Neuronal stem cell (in vitro differentiated cells): ENCODE data around the gene ARHGEF37.

Source experiments
- DNase-seq: peaks from one replicate; pipeline ENCODE4 v3.0.0-alpha.2; 2013; ENCODE audit warnings: low spot score
- H2AFZ ChIP-seq: one replicate; pipeline ENCODE4 v1.6.1; 2013; ENCODE audit warnings: mild to moderate bottlenecking, low read length, inconsistent platforms
- H2AK5ac ChIP-seq: 2 replicates; pipeline ENCODE4 v1.6.1; 2013; ENCODE audit warnings: low read depth, mild to moderate bottlenecking, inconsistent platforms, low read length, moderate library complexity, mixed read lengths
- H2BK120ac ChIP-seq: 2 replicates; pipeline ENCODE4 v1.6.1; 2013; ENCODE audit warnings: low read depth, mild to moderate bottlenecking, inconsistent platforms, low read length, moderate library complexity, mixed read lengths
- H2BK12ac ChIP-seq: one replicate; pipeline ENCODE4 v1.6.1; 2013; ENCODE audit warnings: low read length, inconsistent platforms
- H2BK15ac ChIP-seq: 2 replicates; pipeline ENCODE4 v1.6.1; 2013; ENCODE audit warnings: mild to moderate bottlenecking, low read length, inconsistent platforms, mixed read lengths
- H2BK5ac ChIP-seq: one replicate; pipeline ENCODE4 v1.6.1; 2013; ENCODE audit warnings: inconsistent platforms, mild to moderate bottlenecking, low read length, moderate library complexity
- H3K14ac ChIP-seq: one replicate; pipeline ENCODE4 v1.6.1; 2013; ENCODE audit warnings: low read length, inconsistent platforms
- H3K18ac ChIP-seq: 2 replicates; pipeline ENCODE4 v1.6.1; 2013; ENCODE audit warnings: low read length, inconsistent platforms
- H3K23ac ChIP-seq: 2 replicates; pipeline ENCODE4 v1.6.1; 2013; ENCODE audit warnings: low read depth, mild to moderate bottlenecking, mixed read lengths, low read length, inconsistent platforms; ENCODE audit not compliant: poor library complexity
- H3K27ac ChIP-seq: replicated peaks from 3 replicates; pipeline ENCODE4 v1.5.1; 2013; ENCODE audit warnings: low read length, inconsistent platforms
- H3K27me3 ChIP-seq, 3 experiments: 2 replicates each; pipeline ENCODE4 v1.6.1; 2013; ENCODE audit warnings: low read length in 3 of 3, mild to moderate bottlenecking in 2 of 3, inconsistent platforms in 1 of 3, low read depth in 1 of 3, mixed read lengths in 1 of 3, moderate library complexity in 1 of 3; ENCODE audit not compliant: control insufficient read depth in 3 of 3, insufficient read depth in 3 of 3
- H3K36me3 ChIP-seq, 2 donors: replicated peaks in 1 of 2; 2 replicates each; pipeline ENCODE4 v1.6.1; 2013; ENCODE audit warnings: low read length in 2 of 2; ENCODE audit not compliant: control insufficient read depth in 2 of 2, insufficient read depth in 2 of 2
- H3K4ac ChIP-seq: 2 replicates; pipeline ENCODE4 v1.6.1; 2013; ENCODE audit warnings: inconsistent platforms, mild to moderate bottlenecking, low read length, moderate library complexity
- H3K4me1 ChIP-seq, 2 donors: 1 replicate in 1 of 2; 2 replicates in 1 of 2; pipeline ENCODE4 v1.6.1; 2013; ENCODE audit warnings: low read length in 2 of 2, low read depth in 1 of 2; ENCODE audit not compliant: control insufficient read depth in 2 of 2, insufficient read depth in 1 of 2
- H3K4me2 ChIP-seq: one replicate; pipeline ENCODE4 v1.6.1; 2013; ENCODE audit warnings: mild to moderate bottlenecking, low read length, inconsistent platforms; ENCODE audit not compliant: insufficient read depth, poor library complexity, severe bottlenecking
- H3K4me3 ChIP-seq, 2 donors: 2 replicates each; pipeline ENCODE4 v1.5.1; 2013; ENCODE audit warnings: low read length in 2 of 2, mild to moderate bottlenecking in 2 of 2, inconsistent platforms in 1 of 2, moderate library complexity in 1 of 2
- H3K79me1 ChIP-seq: one replicate; pipeline ENCODE4 v1.6.1; 2013; ENCODE audit warnings: low read depth, mild to moderate bottlenecking, inconsistent platforms, low read length, moderate library complexity
- H3K9ac ChIP-seq: one replicate; pipeline ENCODE4 v1.6.1; 2013; ENCODE audit warnings: mild to moderate bottlenecking, low read depth, low read length, inconsistent platforms; ENCODE audit not compliant: poor library complexity
- H3K9me3 ChIP-seq, 2 donors: replicated peaks in 1 of 2; 2 replicates each; pipeline versions ENCODE3 to v1.6.1; 2013; ENCODE audit warnings: low read length in 2 of 2, mild to moderate bottlenecking in 2 of 2, inconsistent platforms in 1 of 2, low read depth in 1 of 2, mixed read lengths in 1 of 2, moderate library complexity in 1 of 2; ENCODE audit not compliant: control insufficient read depth in 2 of 2, insufficient read depth in 1 of 2
- H4K8ac ChIP-seq: one replicate; pipeline ENCODE4 v1.6.1; 2013; ENCODE audit warnings: low read depth, mild to moderate bottlenecking, inconsistent platforms, low read length, moderate library complexity
- H4K91ac ChIP-seq: one replicate; pipeline ENCODE4 v1.6.1; 2013; ENCODE audit warnings: low read length, low read depth, mild to moderate bottlenecking, inconsistent platforms; ENCODE audit not compliant: poor library complexity
- WGBS, 2 donors: extraction: QIAGEN DNeasy Blood & Tissue Kit; methylation state at CpG; one replicate each; pipeline ENCODE4 v1.1.7; 2013; ENCODE audit warnings: missing lambda C conversion rate in 2 of 2, mixed read lengths in 1 of 2; ENCODE audit not compliant: insufficient read length in 2 of 2, insufficient replicate concordance in 1 of 2; ENCODE audit errors: extremely low coverage in 2 of 2; 5-methylcytosine and 5-hydroxymethylcytosine counted together

ARHGEF37 gene

DNA sequence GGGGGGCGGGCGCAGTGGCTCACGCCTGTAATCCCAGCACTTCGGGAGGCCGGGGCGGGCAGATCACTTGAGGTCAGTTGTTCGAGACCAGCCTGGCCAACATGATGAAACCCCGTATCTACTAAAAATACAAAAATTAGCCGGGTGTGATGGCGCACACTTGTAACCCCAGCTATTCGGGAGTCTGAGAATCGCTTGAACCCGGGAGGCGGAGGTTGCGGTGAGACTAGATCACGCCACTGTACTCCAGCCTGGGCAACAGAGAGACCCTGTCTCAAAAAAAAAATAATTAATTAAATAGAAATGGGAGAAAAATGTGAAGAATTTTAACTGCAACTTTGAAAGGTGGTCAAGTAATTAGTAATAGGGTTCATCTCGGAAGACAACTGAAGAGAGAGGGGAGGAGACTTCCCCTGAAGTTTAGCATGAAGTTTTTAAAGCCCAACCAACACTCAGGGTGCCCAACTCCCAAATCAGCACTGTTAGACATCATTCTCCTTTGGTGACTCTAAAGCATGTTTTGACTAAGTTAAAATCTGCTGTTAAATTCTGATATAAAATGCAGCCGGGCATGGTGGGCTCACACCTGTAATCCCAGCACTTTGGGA lies 28.6 kb upstream of the ARHGEF37 start:
- no peaks in the 10 kb centered on the region for H3K4me1 ChIP-seq
- H3K9ac ChIP-seq = no peak overlapping the region
- no CpG with 5 or more reads among the region's 18 CpGs for WGBS, 2 donors
- no peak overlapping the region for H2AFZ ChIP-seq
- no peaks in the 10 kb centered on the region for H3K27me3 ChIP-seq
- H3K9me3 ChIP-seq = no peaks in the 10 kb centered on the region
- no peak overlapping the region for H4K8ac ChIP-seq
- H3K14ac ChIP-seq = no peak overlapping the region
- H2AK5ac ChIP-seq = no peak overlapping the region
- DNase-seq = no peak
- no peak overlapping the region for H2BK5ac ChIP-seq
- no peak overlapping the region for H3K23ac ChIP-seq
- no peak overlapping the region for H3K4me2 ChIP-seq
- no peak overlapping the region for H2BK15ac ChIP-seq
- H2BK120ac ChIP-seq = no peak overlapping the region
- H3K36me3 ChIP-seq = peaks cover 0 to 26% of the 10 kb centered on the region in 2 donors
- H3K27ac ChIP-seq = no peak overlapping the region
- H2BK12ac ChIP-seq = no peak overlapping the region
- H3K79me1 ChIP-seq = peaks cover 3% of the 10 kb centered on the region
- H3K4ac ChIP-seq = no peak overlapping the region
- H3K18ac ChIP-seq = no peak overlapping the region
- no peak overlapping the region for H3K4me3 ChIP-seq
- no peak overlapping the region for H4K91ac ChIP-seq

DNA sequence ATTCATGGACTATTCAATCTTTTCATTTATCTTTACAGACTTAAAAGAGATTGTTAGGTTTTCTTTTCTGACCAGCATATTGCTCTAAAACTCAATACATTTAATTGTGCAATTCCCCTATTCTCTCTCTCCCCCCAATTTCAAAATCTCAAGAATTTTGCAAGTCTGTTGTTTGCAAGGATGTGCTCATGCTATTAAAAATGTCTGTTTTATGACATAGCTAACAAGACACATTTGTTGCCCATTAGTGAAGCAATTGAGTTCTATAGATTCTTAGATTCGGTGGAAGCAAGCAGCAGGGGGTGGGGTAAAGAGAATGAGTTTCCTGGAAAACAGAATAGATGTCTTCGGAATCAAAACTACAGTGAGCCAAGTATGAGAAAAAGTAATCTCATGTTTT lies 21.6 kb upstream of the ARHGEF37 start:
- Histone ChIP-seq H3K79me1 (no peaks in the 10 kb centered on the region), H2AK5ac (no peak overlapping the region), H2BK120ac (no peak overlapping the region), H4K91ac (no peak overlapping the region), H3K27ac (no peak overlapping the region), H3K18ac (no peak overlapping the region), H2BK15ac (no peak overlapping the region), H3K9me3 (no peaks in the 10 kb centered on the region), H3K4me3 (no peak overlapping the region), H3K4me1 (peaks cover 7 to 15% of the 10 kb centered on the region in 2 donors), H4K8ac (no peak overlapping the region), H3K27me3 (no peaks in the 10 kb centered on the region), H2AFZ (no peak overlapping the region), H2BK12ac (no peak overlapping the region), H3K36me3 (no peaks in the 10 kb centered on the region), H3K9ac (no peak overlapping the region), H3K4ac (no peak overlapping the region), H3K14ac (no peak overlapping the region), H2BK5ac (no peak overlapping the region), H3K23ac (no peak overlapping the region), H3K4me2 (no peak overlapping the region)
- DNase-seq = no peak
- no CpG with 5 or more reads among the region's 2 CpGs for WGBS, 2 donors

DNA sequence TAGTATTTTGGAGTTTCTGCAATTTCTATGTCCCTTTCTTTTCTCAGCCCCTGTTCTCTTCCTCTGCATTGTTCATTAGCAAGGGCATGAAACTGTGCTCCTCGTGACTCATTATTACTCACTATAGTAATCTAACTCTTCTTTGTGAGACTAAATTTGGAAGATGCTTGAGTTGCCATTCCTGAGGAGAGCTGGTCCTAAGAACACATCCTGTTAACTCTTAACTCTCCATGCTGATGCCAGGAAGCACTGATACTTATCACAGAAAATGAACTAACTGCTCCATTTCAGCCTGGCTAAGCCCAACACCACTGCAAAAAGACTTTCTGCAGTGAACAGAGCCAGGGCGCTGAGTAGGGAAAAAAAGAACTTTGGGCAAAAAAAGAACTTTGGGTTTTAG lies 19.4 kb upstream of the ARHGEF37 start:
- no peak overlapping the region for H2BK15ac ChIP-seq
- no peaks in the 10 kb centered on the region for H3K36me3 ChIP-seq
- no peak overlapping the region for H3K18ac ChIP-seq
- no peaks in the 10 kb centered on the region for H3K9me3 ChIP-seq
- H3K14ac ChIP-seq = no peak overlapping the region
- H2AFZ ChIP-seq = peak overlapping the region; percentile 84
- WGBS, 2 donors = no CpG with 5 or more reads among the region's 2 CpGs
- no peak overlapping the region for H4K8ac ChIP-seq
- no peak overlapping the region for H2BK12ac ChIP-seq
- H2BK120ac ChIP-seq = no peak overlapping the region
- H3K4me2 ChIP-seq = no peak overlapping the region
- no peak overlapping the region for H3K27ac ChIP-seq
- H3K4ac ChIP-seq = no peak overlapping the region
- no peaks in the 10 kb centered on the region for H3K27me3 ChIP-seq
- H3K79me1 ChIP-seq = no peaks in the 10 kb centered on the region
- peaks cover 7 to 15% of the 10 kb centered on the region in 2 donors for H3K4me1 ChIP-seq
- DNase-seq = no peak
- H3K4me3 ChIP-seq = no peak overlapping the region
- no peak overlapping the region for H2BK5ac ChIP-seq
- H3K9ac ChIP-seq = no peak overlapping the region
- H2AK5ac ChIP-seq = no peak overlapping the region
- no peak overlapping the region for H3K23ac ChIP-seq
- no peak overlapping the region for H4K91ac ChIP-seq

DNA sequence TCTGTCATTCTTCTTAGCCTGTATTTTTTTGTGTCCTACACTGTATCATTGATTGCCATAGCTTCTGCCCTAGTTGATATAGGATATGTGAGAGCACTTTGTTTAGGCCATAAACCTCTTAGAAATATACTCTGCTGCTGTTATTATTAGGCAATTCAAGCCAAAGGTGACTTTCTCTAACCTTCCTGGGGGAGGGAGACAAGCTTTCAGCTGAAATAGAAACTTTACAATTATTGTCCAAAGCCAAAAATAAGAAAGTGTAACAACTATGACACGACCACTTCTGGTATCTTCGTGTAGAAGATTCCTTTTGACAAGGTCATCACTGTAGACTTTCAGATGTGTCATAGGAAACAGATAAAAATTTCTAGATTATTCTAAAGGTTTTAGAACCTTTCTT lies 17.8 kb upstream of the ARHGEF37 start:
- Histone ChIP-seq H2BK15ac (no peak overlapping the region), H3K18ac (no peak overlapping the region), H2BK12ac (no peak overlapping the region), H3K79me1 (no peaks in the 10 kb centered on the region), H3K36me3 (no peaks in the 10 kb centered on the region), H2BK120ac (no peak overlapping the region), H3K27me3 (no peaks in the 10 kb centered on the region), H3K9ac (no peak overlapping the region), H4K91ac (no peak overlapping the region), H3K4me1 (peaks cover 7 to 15% of the 10 kb centered on the region in 2 donors), H3K4me2 (no peak overlapping the region), H2BK5ac (no peak overlapping the region), H3K23ac (no peak overlapping the region), H3K4me3 (no peak overlapping the region), H3K4ac (no peak overlapping the region), H2AFZ (peak overlapping the region; percentile 56), H3K9me3 (no peaks in the 10 kb centered on the region), H3K27ac (no peak overlapping the region), H3K14ac (no peak overlapping the region), H4K8ac (no peak overlapping the region), H2AK5ac (no peak overlapping the region)
- DNase-seq = no peak
- no CpG with 5 or more reads among the region's 2 CpGs for WGBS, 2 donors
